ENCODE measurements around the gene IDI1. TPM values are rescaled to one million over a fixed set of nuclear protein-coding genes. Genes with fewer than 3 reads are reported as not detected.
"Not testable (repeated sequence)": the region's sequence is repeated elsewhere in the genome, so short reads cannot be mapped to it uniquely, and the experiment has no call there.

The IDI1 gene
- total RNA-seq, 2 donors from 2014 or later = 65.2 to 132 TPM

DNA sequence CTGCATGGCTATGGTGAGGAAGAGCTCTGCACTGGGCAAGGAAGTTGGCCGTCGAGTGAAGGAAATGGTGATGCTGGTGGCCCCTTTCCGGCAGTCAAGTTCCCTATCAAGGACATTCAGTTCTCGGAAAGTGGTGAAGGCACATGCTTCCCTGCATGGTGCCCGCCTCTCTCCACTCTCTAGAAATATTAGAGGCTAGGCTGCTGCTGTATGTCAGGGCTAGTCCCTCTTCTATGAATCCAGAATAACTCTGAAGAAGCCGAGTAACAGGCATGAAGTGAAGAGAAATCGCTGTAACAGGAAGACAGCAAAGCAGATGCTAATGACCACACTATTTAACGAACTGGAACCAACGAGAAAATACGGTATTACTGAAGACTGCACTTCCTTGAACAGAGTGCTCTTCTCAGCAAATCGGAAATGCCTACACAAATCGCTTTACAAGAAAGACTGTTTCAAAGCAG is 5.4 kb downstream of the IDI1 start:
- intact Hi-C loops (cut with DNase I, micrococcal nuclease) = no loop called here
- ATAC-seq = no peak
- peak; percentile 30 to 43 for DNase-seq

DNA sequence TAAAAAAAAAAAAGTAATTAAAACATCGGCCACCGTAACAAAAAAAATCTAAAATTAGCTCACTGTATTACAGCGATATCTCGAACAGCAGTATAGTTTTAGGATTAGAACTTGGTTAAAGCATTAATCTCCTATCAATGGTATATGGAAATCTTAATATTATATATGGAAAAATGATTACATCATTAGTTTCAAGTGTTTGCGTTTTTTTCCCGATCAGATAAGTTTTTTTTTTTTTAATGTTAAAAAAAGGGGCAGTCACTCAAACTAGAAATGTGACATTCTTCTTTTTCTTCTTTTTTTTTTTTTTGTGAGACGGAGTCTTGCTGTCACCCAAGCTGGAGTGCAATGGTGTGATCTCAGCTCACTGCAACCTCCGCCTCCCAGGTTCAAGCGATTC is 7.4 kb downstream of the IDI1 start:
- DNase-seq (no peak), ATAC-seq (no peak)
- intact Hi-C loops (cut with DNase I, micrococcal nuclease) = no loop called here

DNA sequence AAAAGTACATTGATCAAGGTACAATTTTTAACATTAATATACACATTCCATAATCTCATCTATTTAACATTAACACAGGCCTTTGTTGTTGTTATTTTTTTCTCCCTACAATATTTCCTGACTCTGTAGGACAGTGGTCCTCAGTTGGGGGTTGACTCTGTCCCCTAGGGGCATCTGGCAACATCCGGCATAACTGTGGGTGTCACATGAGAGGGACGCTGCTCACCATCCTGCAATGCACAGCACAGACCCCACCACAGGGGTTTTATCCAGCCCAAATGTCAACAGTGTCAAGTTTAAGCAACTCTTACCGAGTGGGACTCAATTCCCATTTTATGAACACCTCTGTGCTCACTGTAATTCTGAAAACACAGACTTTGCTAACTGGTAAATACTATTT is 8.8 kb downstream of the IDI1 start:
- intact Hi-C loops (cut with DNase I, micrococcal nuclease) = no loop called here
- ATAC-seq (no peak), DNase-seq (no peak)

DNA sequence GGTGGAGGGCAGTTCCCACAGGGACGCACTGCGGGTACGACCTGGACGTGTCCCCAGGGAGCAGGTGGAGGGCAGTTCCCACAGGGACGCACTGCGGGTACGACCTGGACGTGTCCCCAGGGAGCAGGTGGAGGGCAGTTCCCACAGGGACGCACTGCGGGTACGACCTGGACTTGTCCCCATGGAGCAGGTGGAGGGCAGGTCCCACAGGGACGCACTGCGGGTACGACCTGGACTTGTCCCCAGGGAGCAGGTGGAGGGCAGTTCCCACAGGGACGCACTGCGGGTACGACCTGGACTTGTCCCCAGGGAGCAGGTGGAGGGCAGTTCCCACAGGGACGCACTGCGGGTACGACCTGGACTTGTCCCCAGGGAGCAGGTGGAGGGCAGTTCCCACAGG is 10.2 kb downstream of the IDI1 start:
- intact Hi-C loops (cut with DNase I, micrococcal nuclease); ATAC-seq; DNase-seq: not testable (repeated sequence)

DNA sequence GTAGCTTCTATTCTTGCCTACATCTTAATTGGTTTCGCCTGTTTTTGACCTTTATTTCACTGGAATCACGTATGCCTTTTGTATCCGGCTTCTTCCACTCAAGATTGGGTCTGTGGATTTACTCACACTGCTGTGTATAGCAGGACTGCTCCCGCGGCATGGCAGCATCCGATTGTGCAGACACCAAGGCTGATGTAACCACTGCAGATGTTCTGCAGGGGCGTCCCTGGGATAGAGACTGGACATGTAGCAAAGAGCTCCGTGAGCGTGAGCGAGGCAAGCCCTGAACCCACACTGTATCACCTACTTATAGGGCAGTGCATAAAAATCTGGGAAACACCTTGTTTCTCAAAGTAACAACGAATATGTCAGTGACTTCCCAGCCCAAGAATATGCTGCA is 11.8 kb downstream of the IDI1 start:
- DNase-seq = no peak
- intact Hi-C loops (cut with DNase I, micrococcal nuclease) = no loop called here
- peak; percentile 20 for ATAC-seq

DNA sequence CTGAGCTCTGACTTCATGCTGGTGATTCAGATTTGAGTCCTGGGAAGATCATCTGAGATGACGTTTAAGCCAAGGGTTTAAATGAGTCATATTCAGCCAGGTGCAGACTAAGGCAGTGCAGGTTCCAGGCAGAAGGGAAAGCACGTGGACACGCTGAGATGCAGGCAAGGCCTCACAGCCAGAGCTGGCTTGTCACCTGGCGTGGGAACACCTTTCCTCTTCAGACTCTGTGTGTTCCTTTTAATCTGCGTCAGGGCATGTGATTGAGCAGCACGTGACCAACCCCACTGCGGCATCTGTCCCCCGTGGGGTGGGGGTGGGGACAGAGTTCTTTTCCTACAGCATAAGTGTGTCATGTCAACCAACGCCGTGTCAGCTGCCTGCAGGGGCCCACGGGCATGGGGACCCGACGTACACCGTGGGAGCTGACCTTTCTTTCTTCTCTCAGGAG is 12.6 kb downstream of the IDI1 start:
- intact Hi-C loops (cut with DNase I, micrococcal nuclease) = no loop called here
- ATAC-seq (peak; percentile 26), DNase-seq (no peak)

DNA sequence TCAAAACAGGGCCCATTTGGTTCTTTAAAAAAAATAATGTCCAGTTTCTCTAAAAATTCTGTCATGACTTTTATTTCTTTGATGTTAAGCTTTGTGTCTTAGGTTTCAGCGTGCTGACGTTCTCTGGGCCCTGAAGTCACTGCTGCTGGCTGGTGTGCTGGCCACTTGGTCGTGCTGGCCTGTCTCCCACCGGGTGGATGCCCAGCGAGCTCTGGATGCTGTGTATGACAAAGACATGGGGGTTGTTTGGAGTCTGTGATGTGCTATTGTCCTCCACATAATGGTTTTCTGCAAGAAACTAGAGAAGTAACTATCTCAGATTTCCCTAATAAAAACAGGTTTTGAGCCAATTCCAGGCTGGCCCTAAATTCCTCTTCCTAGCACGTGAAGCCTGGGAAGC is 13.7 kb downstream of the IDI1 start:
- no peak for DNase-seq
- intact Hi-C loops (cut with DNase I, micrococcal nuclease) = no loop called here
- ATAC-seq = no peak

DNA sequence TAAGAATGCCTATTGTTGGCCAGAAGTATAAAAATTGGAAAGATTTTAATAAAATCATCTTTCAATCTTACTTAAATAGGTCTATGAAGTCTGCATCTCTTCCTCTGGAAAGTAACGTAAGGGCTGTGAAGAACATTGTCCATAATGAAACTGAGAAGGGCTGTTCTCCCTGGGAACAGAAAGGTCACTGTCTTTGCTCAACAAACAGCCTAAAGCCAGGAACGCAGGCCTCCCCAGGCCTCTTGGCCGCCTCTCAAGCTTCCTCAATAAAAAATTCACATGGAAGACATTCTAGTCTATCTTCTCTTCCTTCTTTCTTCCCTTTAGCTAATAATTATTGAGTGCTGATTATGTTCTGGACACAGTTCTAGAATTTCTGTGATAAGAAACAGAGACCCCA is 14.2 kb downstream of the IDI1 start:
- intact Hi-C loops (cut with DNase I, micrococcal nuclease) = no loop called here
- ATAC-seq = no peak
- no peak for DNase-seq

DNA sequence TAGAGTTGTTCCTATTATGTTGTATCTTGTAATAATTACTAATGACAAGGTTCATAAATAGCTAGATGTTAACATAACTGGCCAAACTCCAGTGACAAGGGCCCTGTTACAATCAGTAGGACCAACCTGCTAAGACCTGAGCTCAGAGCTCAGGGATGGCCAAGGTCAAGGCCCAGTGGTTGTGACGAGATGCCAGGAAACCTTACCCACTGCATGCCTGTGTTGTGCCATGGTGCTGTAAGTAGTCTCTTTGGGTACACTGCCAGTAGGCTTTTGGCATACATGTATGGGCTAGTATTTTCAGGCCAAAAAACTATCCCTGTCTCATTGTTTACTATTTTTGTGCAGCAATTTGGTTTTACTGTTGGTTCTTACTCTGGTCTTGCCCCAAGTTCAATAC is 15.3 kb downstream of the IDI1 start:
- no peak for ATAC-seq
- intact Hi-C loops (cut with DNase I, micrococcal nuclease) = no loop called here

DNA sequence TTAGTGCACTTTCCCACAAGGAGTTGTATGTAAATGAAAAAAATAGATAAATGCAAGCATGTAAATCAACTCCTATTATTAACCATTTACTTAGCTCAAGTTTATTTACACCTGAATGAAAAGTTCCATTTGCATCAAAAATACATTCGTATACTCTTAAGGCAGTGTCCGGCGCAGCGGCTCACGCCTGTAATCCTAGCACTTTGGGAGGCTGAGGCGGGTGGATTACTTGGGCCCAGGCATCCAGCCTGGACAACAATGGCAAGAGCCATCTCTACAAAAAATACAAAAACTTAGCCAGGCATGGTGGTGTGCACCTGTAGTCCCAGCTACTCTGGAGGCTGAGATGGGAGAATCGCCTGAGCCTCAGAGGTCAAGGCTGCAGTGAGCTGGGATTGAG is 19.1 kb downstream of the IDI1 start:
- DNase-seq (no peak), ATAC-seq (no peak)
- intact Hi-C loops (cut with DNase I, micrococcal nuclease) = no loop called here

More for the DNA sequence above, 15.3 kb downstream of the IDI1 start:
- DNase-seq = no peak

DNA sequence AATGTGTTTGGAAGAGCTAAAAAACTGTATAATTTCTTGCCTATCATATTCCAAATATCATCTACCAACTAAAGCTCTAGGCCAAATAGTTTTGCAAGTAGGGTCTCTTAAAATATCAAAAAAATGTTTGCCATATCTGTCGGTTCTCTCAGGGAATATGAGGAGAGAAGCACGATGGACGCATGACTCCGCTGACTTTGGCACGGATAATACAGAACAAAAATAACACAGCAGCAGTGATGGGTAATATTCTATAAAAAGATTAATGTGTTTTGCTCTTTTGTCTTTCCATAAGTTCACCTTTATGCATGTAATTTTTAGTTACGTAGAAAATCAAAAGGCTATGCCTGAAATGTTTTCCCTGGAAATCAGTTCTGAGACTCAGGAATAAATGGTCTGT is 22.3 kb downstream of the IDI1 start:
- DNase-seq (no peak), ATAC-seq (no peak)
- intact Hi-C loops (cut with DNase I, micrococcal nuclease) = no loop called here

DNA sequence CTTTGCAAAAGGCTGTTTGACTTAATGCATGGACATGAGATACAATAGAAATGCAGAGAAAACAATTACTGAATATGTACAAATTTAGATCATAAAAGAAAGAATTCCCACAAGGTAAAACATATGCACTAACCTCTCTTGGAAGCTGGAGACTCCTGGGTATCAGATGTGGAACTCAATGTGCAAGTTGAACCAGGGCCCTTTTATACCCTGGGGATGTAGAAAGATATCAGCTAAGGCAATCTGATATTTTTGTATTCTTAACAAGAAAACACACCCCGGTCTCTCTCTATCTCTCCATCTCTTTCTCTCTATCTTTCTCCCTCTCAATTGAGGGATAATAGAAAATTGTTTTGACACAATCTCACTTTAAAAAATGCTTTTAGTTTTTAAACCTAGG is 23.2 kb downstream of the IDI1 start, which contains the start of gene IDI2:
IDI2 (minus strand) TSS at position 177 of the 400 bp plus-strand sequence. CDS start 1,136 bp downstream, outside the sequence.
- DNase-seq (no peak), ATAC-seq (no peak)
- intact Hi-C loops (cut with DNase I, micrococcal nuclease) = no loop called here

DNA sequence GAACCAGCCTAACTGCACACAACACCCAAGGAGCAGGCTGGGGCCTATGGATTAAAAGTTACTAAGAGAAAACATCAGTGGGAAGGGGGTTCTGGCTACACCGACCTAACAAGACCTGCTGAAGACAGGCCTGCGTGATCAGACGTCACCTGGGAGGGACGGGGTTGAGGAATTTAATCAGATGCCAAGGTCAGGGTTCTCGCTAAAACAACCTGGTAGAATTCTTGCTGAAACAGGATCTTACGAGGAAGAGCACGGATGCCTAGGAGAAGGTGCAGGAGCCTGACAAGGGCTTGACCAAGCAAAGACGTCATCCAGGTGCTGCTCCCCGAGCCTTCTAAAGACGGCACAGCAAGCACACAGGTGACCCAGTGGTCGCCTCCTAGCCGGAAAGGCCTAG is 24.8 kb downstream of the IDI1 start:
- DNase-seq = no peak
- ATAC-seq = no peak
- intact Hi-C loops (cut with DNase I, micrococcal nuclease) = no loop called here

DNA sequence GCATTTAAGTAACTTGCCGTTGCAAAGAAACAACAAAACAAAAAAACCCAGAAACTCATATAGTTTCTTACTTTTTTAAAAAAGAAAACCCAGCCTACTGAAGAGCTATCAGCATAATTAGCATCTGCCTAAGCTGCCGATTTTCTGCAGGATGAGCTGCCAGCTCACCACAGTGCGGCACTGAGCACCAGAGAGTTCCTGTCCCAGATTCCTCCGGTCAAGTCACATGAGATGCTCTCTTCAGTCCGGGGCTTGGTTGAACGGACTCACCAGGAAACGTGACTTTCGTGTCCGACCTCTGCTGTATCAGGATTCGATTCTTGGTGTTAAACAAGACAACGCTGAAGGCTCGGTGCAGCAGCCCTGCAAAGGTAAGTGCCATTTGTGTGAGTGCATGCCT is 26.5 kb downstream of the IDI1 start:
- intact Hi-C loops (cut with DNase I, micrococcal nuclease) = no loop called here
- no peak for ATAC-seq
- no peak for DNase-seq

DNA sequence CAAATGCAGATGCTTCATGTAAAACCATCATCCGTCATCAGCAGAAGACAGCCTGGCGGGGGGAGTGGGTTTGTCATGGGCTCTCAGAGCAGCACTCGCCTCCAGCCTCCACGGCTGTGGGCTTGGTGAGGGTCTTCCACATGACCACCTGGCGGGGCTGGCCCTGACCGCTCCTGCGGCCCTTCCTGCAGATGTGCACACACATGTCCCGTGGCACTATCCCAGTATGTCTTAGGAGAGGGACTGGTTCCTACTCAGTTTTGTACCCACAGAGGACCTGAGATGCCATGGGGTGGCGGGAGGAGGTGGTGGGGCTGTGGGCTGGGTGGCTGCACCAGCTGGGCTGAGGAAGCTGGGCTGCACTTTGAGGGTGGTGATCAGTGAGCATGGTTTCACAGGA is 28.0 kb downstream of the IDI1 start:
- ATAC-seq = no peak
- intact Hi-C loops (cut with DNase I, micrococcal nuclease) = no loop called here
- no peak for DNase-seq

DNA sequence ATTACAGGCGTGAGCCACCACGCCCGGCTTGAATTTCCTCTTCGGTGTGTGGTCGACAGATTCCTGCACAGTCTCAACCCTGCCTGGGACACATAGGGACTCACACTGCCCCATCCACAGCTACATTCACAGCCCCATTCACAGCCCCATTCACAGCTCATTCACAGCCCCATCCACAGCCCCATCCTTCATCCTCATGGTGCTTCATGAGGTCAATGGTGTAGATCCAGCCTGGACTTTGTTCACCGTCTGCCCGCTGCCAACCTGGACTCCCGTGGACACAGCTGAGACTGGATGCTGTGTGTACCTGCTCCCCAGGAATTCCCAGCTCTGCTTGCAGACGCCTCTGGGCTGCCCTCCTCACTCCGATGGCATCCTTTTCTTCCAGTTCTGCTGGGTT is 28.5 kb downstream of the IDI1 start:
- intact Hi-C loops (cut with DNase I, micrococcal nuclease) = no loop called here
- DNase-seq (no peak), ATAC-seq (peak; percentile 17)

DNA sequence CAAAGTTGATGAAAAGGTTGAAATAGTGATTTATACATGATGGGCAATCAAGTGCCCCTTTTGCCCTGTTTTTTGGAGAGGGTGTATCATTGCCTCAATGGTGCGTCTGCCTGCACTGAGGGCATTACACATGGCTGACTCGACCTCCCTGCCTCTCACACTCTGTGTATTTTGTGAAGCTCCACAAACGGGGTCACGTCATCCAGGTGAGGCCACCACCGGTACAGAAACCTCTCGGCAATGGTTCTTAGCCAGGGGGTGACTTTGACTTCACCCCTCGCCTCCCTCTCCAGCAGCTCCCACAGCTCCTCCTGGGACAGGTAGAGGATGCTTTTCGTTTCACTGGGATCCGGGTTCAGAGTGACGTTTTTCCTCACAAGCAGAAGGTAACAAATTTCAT is 29.6 kb downstream of the IDI1 start:
- ATAC-seq (no peak), DNase-seq (no peak)
- intact Hi-C loops (cut with DNase I, micrococcal nuclease) = no loop called here

DNA sequence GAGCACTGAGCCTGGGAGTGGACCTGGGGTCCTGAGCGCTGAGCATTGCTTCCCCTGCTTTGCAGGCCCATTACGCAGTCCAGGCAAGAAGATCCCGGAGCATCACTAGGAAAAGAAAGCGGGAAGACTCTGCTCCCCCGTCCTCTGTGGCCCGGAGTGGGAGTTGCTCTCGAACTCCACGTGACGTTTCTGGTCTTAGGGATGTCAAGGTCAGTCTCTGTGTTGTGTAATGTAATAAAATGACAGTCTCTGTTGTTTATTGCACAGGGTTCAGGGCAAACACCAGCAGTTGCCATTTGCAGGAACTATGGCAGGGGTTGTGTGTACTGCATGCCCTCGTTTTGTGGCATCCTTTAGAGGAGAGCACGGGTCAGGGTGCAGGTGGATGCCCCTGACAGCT is 33.2 kb downstream of the IDI1 start:
- no peak for ATAC-seq
- no peak for DNase-seq
- intact Hi-C loops (cut with DNase I, micrococcal nuclease) = no loop called here

DNA sequence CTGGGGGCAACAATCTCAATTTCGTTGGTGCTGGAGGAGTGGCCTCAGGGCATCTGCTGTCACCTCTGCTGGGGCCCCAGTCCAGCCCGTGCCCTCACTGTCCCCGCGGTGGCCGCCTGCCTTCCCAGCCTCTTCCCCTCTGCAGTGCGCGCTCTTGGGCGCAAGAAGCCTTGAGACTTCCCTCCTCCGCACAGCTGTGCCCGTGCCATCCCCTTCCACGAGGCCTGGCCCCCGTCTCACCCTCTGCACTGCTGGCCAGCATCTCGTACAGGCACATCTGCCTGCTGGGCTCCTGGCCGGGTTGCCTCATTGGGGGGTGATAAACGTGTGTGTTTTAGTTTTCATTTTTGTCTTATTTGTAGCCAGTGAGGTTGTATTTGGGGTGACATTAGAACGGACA is 37.2 kb downstream of the IDI1 start:
- DNase-seq = no peak
- ATAC-seq = no peak
- intact Hi-C loops (cut with DNase I, micrococcal nuclease) = no loop called here

DNA sequence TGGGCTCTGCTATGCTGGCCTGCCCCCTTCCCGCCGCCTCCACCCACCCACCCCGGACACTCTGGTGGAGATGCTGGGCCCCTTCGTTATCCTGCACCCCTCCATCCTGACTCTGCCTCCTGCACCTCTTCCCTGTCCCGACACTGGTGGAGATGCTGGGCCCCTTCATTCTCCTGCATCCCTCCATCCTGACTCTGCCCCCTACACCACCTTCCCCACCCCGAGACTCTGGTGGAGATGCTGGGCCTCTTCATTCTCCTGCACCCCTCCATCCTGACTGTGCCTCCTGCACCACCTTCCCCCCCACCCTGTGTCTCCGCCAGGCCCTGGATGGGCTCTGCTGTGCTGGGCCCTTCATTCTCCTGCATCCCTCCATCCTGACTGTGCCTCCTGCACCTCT is 38.2 kb downstream of the IDI1 start:
- intact Hi-C loops (cut with DNase I, micrococcal nuclease) = no loop called here
- ATAC-seq (no peak), DNase-seq (no peak)

DNA sequence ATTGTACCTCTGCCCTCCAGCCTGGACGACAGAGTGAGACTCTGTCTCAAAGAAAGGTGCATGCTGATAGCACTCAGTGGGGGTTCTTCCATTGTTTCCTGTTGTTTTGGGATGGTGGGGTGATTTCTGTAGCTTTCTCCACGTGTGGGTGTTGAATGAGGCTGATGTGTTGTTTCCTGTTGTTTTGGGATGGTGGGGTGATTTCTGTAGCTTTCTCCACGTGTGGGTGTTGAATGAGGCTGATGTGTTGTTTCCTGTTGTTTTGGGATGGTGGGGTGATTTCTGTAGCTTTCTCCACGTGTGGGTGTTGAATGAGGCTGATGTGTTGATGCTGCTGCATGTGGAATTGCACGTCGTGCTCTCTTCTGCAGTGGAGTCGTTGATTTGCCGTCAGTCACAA is 39.0 kb downstream of the IDI1 start:
- ATAC-seq; DNase-seq; intact Hi-C loops (cut with DNase I, micrococcal nuclease): not testable (repeated sequence)

DNA sequence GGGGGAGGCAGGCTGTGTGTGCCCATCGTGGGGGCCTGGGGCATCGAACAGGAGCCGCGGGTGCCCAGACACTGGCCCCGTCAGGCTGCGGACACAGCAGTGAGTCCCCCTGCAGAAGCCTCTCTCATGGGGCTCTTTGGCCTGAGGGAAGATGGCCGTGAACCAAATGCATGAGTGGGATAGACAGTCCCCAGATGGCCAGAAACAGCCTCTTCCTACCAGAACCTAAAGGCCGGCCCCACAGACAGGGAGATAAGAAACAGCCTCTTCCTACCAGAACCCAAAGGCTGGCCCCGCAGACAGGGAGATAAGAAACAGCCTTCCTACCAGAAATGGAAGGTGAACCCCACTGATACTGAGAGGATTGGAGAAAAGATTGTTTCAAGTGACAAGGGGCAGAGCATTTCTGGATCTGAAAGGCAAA is 39.8 kb downstream of the IDI1 start:
- DNase-seq (no peak), ATAC-seq (no peak)
- intact Hi-C loops (cut with DNase I, micrococcal nuclease) = no loop called here
